Spleen (tissue), 7 donors: ENCODE measurements around the gene RPL21.
A peak's percentile ranks its signal among the peaks of the same experiment; 100 is the strongest.

Source experiments
- POLR2AphosphoS5 ChIP-seq, 3 donors: sonication (generic); formaldehyde crosslinking; IDR thresholded peaks; one replicate each; pipeline ENCODE4 v1.5.1; 2017; ENCODE audit warnings: antibody characterized with exemption in 3 of 3
- TF ChIP-seq, protein P1 (sequence below), 11 experiments: fragments of 200-600 bp in 7 of 11; fragments of 450-650 bp in 4 of 11; sonication (generic) in 4 of 11; IDR thresholded peaks in 8 of 11; conservative IDR thresholded peaks in 3 of 11; 1 replicate in 7 of 11; 2 replicates in 4 of 11; pipeline versions ENCODE4 v1.4.0 to v1.8.0; 2016 to 2021; ENCODE audit warnings: antibody characterized with exemption in 11 of 11, inconsistent platforms in 4 of 11, mild to moderate bottlenecking in 1 of 11
- donor health status: DM: no; HTN: no; CAD: no; lungs with moderate emphysema.
- donor health status: DM: no; HTN: no; CAD: no.
- donor health status: DM: no; HTN: no; CAD: no.

DNA sequence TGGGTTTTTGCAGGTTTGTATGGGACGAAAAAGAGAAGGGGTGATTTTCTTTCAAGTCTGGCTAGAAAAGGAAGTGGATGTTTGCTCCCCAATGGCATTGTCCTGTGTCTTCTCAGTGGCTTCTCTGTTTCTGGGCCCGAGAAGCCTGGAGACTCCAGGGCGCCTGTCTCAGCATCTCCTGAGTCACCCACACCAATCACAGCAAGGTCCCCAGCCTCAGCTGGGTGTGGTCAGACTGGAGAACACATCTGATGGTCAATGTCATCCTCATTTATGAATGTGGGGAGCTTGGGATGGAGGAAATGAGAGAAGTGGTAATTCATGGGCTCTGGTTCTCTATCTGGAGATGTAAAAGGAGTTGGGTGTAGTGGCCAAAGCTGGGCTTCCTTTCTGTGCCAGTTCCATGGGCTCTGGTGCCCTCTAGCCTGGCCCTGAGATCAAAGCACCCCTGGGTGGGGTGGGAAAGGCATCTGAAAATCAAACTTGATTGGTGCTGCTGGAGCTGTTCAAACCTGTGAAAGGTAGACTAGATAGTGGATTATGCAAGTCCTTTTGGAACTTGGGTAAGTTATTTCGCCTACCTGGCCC lies 32.6 kb downstream of the RPL21 start:
- no peak for TF ChIP-seq POLR2AphosphoS5 (IDR thresholded peaks at IDR 0.05)
- TF ChIP-seq, protein P1, sequence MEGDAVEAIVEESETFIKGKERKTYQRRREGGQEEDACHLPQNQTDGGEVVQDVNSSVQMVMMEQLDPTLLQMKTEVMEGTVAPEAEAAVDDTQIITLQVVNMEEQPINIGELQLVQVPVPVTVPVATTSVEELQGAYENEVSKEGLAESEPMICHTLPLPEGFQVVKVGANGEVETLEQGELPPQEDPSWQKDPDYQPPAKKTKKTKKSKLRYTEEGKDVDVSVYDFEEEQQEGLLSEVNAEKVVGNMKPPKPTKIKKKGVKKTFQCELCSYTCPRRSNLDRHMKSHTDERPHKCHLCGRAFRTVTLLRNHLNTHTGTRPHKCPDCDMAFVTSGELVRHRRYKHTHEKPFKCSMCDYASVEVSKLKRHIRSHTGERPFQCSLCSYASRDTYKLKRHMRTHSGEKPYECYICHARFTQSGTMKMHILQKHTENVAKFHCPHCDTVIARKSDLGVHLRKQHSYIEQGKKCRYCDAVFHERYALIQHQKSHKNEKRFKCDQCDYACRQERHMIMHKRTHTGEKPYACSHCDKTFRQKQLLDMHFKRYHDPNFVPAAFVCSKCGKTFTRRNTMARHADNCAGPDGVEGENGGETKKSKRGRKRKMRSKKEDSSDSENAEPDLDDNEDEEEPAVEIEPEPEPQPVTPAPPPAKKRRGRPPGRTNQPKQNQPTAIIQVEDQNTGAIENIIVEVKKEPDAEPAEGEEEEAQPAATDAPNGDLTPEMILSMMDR (IDR thresholded peaks at IDR 0.05 in 8 of 11, conservative IDR thresholded peaks at IDR 0.05 in 3 of 11) = peak in 8 of 11 experiments; percentile 11 to 63 (median 40)
